Measurements from ENCODE around the gene ACAP1. TPM values are rescaled to one million over a fixed set of nuclear protein-coding genes. Genes with fewer than 3 reads are reported as not detected.

The ACAP1 gene
- total and polyA plus RNA-seq, 9 of the 15 experiments (the other 6 are each of a cell fraction or from before 2014, with no cell fraction given): 0.15 to 8.5 (median 2.4) TPM

DNA sequence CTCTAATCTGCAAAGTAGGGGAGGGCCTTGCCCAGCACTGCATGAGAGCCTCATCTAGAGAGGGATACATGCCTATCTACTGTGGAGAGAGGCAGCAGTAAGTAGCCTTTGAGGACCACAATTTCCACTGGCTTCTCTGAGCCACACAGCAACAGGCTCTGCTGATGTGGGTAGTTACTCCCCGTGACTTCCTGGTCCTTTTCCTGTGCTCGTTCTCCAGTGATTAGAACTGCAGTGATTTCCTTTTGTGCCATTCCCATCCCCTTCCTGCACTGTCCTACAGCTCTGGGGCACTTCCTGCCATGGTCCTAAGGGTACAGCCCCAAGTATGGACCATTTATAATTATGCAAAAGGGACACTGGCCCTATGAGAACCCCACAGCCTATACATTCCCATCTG lies 55.0 kb downstream of the ACAP1 start:
- peaks cover 3 to 24% of the 10 kb centered on the region in 2 experiments; a peak in 4 of 5 replicates for H3K4me1 ChIP-seq (replicated peaks in 1 of 2; ENCODE audit: control insufficient read depth in 2 of 2, insufficient read depth in 2 of 2, low read length in 2 of 2)
- ChIA-PET CTCF (ENCODE audit: low intra/inter-chr PET ratio) (no interaction called here), POLR2A (no interaction called here)
- ATAC-seq (no peak), DNase-seq (ENCODE audit: extremely low read depth in 1 of 4, low spot score in 3 of 4) (no peak), FAIRE-seq (no peak)
- no peaks in the 10 kb centered on the region for H3K79me2 ChIP-seq (ENCODE audit: control insufficient read depth, insufficient read depth, low read length)
- no peak overlapping the region for H3K9ac ChIP-seq (ENCODE audit: insufficient read depth in 1 of 2, low read depth in 2 of 2, low read length in 2 of 2)
- intact Hi-C loops (cut with micrococcal nuclease): no loop called here
- BruUV-seq (replicated peaks): no TSS peak
- no peak overlapping the region for H3K4me3 ChIP-seq
- WGBS (ENCODE audit: insufficient coverage, low coverage, missing lambda C conversion rate): no CpG with 5 or more reads among the region's 2 CpGs
- H3K4me2 ChIP-seq (ENCODE audit: insufficient read depth, low read length): no peak overlapping the region
- H4K20me1 ChIP-seq (replicated peaks; ENCODE audit: control insufficient read depth, insufficient read depth, low read length): no peaks in the 10 kb centered on the region
- H3K9me3 ChIP-seq (replicated peaks; ENCODE audit: control insufficient read depth, insufficient read depth, low read depth, low read length): no peaks in the 10 kb centered on the region
- H3K27ac ChIP-seq (ENCODE audit: extremely low read depth, low read depth, low read length): no peak overlapping the region
- no peaks in the 10 kb centered on the region for H3K9me1 ChIP-seq (ENCODE audit: control insufficient read depth, insufficient read depth, low read length)
- peaks cover 8% of the 10 kb centered on the region; the same call in 1 of the 3 replicates for H3K36me3 ChIP-seq (ENCODE audit: control insufficient read depth, insufficient read depth, low read length)
- no peak overlapping the region for H2AFZ ChIP-seq (ENCODE audit: low read depth, low read length)
- in situ Hi-C loops (cut with MboI): no loop called here
- H3K27me3 ChIP-seq (ENCODE audit: control insufficient read depth in 2 of 2, insufficient read depth in 2 of 2, low read length in 2 of 2): no peaks in the 10 kb centered on the region
- TF ChIP-seq JUN (IDR thresholded peaks at IDR 0.05; ENCODE audit: borderline replicate concordance, low read depth, low read length): no peak
- TF ChIP-seq JUN (CRISPR knock-in tag; IDR thresholded peaks at IDR 0.05; ENCODE audit: borderline replicate concordance): no peak
- TF ChIP-seq, protein P1, sequence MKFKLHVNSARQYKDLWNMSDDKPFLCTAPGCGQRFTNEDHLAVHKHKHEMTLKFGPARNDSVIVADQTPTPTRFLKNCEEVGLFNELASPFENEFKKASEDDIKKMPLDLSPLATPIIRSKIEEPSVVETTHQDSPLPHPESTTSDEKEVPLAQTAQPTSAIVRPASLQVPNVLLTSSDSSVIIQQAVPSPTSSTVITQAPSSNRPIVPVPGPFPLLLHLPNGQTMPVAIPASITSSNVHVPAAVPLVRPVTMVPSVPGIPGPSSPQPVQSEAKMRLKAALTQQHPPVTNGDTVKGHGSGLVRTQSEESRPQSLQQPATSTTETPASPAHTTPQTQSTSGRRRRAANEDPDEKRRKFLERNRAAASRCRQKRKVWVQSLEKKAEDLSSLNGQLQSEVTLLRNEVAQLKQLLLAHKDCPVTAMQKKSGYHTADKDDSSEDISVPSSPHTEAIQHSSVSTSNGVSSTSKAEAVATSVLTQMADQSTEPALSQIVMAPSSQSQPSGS (CRISPR knock-in tag; IDR thresholded peaks at IDR 0.05): no peak
- TF ChIP-seq, protein P2, sequence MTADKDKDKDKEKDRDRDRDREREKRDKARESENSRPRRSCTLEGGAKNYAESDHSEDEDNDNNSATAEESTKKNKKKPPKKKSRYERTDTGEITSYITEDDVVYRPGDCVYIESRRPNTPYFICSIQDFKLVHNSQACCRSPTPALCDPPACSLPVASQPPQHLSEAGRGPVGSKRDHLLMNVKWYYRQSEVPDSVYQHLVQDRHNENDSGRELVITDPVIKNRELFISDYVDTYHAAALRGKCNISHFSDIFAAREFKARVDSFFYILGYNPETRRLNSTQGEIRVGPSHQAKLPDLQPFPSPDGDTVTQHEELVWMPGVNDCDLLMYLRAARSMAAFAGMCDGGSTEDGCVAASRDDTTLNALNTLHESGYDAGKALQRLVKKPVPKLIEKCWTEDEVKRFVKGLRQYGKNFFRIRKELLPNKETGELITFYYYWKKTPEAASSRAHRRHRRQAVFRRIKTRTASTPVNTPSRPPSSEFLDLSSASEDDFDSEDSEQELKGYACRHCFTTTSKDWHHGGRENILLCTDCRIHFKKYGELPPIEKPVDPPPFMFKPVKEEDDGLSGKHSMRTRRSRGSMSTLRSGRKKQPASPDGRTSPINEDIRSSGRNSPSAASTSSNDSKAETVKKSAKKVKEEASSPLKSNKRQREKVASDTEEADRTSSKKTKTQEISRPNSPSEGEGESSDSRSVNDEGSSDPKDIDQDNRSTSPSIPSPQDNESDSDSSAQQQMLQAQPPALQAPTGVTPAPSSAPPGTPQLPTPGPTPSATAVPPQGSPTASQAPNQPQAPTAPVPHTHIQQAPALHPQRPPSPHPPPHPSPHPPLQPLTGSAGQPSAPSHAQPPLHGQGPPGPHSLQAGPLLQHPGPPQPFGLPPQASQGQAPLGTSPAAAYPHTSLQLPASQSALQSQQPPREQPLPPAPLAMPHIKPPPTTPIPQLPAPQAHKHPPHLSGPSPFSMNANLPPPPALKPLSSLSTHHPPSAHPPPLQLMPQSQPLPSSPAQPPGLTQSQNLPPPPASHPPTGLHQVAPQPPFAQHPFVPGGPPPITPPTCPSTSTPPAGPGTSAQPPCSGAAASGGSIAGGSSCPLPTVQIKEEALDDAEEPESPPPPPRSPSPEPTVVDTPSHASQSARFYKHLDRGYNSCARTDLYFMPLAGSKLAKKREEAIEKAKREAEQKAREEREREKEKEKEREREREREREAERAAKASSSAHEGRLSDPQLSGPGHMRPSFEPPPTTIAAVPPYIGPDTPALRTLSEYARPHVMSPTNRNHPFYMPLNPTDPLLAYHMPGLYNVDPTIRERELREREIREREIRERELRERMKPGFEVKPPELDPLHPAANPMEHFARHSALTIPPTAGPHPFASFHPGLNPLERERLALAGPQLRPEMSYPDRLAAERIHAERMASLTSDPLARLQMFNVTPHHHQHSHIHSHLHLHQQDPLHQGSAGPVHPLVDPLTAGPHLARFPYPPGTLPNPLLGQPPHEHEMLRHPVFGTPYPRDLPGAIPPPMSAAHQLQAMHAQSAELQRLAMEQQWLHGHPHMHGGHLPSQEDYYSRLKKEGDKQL (CRISPR knock-in tag; IDR thresholded peaks at IDR 0.05; ENCODE audit: borderline replicate concordance): no peak
- TF ChIP-seq EP300 (IDR thresholded peaks at IDR 0.05; ENCODE audit: low read length): no peak
- TF ChIP-seq ZC3H11A (IDR thresholded peaks at IDR 0.05; ENCODE audit: low read depth, low read length): no peak
- TF ChIP-seq, protein P3, sequence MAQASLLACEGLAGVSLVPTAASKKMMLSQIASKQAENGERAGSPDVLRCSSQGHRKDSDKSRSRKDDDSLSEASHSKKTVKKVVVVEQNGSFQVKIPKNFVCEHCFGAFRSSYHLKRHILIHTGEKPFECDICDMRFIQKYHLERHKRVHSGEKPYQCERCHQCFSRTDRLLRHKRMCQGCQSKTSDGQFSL (CRISPR knock-in tag; IDR thresholded peaks at IDR 0.05): no peak
- TF ChIP-seq, protein P3 (tag; IDR thresholded peaks at IDR 0.05): no peak
- no peak for TF ChIP-seq ZNF785 (CRISPR knock-in tag; IDR thresholded peaks at IDR 0.05)
- TF ChIP-seq, protein P4, sequence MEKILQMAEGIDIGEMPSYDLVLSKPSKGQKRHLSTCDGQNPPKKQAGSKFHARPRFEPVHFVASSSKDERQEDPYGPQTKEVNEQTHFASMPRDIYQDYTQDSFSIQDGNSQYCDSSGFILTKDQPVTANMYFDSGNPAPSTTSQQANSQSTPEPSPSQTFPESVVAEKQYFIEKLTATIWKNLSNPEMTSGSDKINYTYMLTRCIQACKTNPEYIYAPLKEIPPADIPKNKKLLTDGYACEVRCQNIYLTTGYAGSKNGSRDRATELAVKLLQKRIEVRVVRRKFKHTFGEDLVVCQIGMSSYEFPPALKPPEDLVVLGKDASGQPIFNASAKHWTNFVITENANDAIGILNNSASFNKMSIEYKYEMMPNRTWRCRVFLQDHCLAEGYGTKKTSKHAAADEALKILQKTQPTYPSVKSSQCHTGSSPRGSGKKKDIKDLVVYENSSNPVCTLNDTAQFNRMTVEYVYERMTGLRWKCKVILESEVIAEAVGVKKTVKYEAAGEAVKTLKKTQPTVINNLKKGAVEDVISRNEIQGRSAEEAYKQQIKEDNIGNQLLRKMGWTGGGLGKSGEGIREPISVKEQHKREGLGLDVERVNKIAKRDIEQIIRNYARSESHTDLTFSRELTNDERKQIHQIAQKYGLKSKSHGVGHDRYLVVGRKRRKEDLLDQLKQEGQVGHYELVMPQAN (IDR thresholded peaks at IDR 0.05; ENCODE audit: borderline replicate concordance): no peak
- no peak for TF ChIP-seq RBFOX2 (IDR thresholded peaks at IDR 0.05; ENCODE audit: low read depth, low read length)
- no peak for TF ChIP-seq ZNF668 (CRISPR knock-in tag; IDR thresholded peaks at IDR 0.05)
- no peak for TF ChIP-seq HDAC2 (IDR thresholded peaks at IDR 0.05)
- no peak for TF ChIP-seq HDGF (IDR thresholded peaks at IDR 0.05)
- no peak for TF ChIP-seq HNRNPUL1 (IDR thresholded peaks at IDR 0.05; ENCODE audit: low read length)

All from K562 (cell line).